CD4-positive, alpha-beta T cell (primary cell): Measurements from ENCODE around the gene ZNF644. TPM values are rescaled to one million over a fixed set of nuclear protein-coding genes. Genes with fewer than 3 reads are reported as not detected.
A peak's percentile ranks its signal among the peaks of the same experiment; 100 is the strongest.

ENCODE experiments used
- ATAC-seq: fragments of 200-7000 bp; cut with Tn5 transposase; one replicate; pipeline ENCODE4 v1.10.0; 2022; ENCODE audit warnings: mild to moderate bottlenecking; ENCODE audit not compliant: poor library complexity
- CTCF ChIA-PET: fragments of 350-600 bp; sonication (Branson Sonifier 250); formaldehyde crosslinking; loops from one replicate; lab custom pipeline; 2021; ENCODE audit warnings: antibody characterized with exemption, inconsistent platforms; lab: Charles Lee
- POLR2A ChIA-PET: fragments of 350-600 bp; sonication (Branson Sonifier 250); formaldehyde crosslinking; loops from one replicate; lab custom pipeline; 2021; ENCODE audit warnings: antibody characterized with exemption, inconsistent platforms; lab: Charles Lee
- DNase-seq, 14 experiments: peaks; one replicate each; pipeline ENCODE4 v3.0.0-alpha.2; 2013 to 2020; ENCODE audit warnings: mixed read lengths in 2 of 14
- H3K27ac ChIP-seq, 2 donors: one replicate each; pipeline versions ENCODE4 v1.5.1 to v1.7.0; 2013; ENCODE audit warnings: low read length in 2 of 2, low read depth in 1 of 2, mild to moderate bottlenecking in 1 of 2
- H3K27me3 ChIP-seq, 2 experiments: 1 replicate in 1 of 2; 2 replicates in 1 of 2; pipeline versions ENCODE4 v1.6.1 to v1.7.0; 2013; ENCODE audit warnings: low read length in 2 of 2, control low read depth in 1 of 2, mild to moderate bottlenecking in 1 of 2, moderate library complexity in 1 of 2; ENCODE audit not compliant: insufficient read depth in 2 of 2, control insufficient read depth in 1 of 2
- H3K36me3 ChIP-seq: one replicate; pipeline ENCODE4 v1.6.1; 2013; ENCODE audit warnings: low read length, control low read depth; ENCODE audit not compliant: insufficient read depth
- H3K4me1 ChIP-seq: one replicate; pipeline ENCODE4 v1.6.1; 2013; ENCODE audit warnings: low read length, control low read depth; ENCODE audit not compliant: insufficient read depth
- H3K4me3 ChIP-seq: one replicate; pipeline ENCODE4 v1.5.1; 2013; ENCODE audit warnings: mild to moderate bottlenecking, low read length, moderate library complexity
- H3K9me3 ChIP-seq, 2 experiments: 1 replicate in 1 of 2; 2 replicates in 1 of 2; pipeline versions ENCODE4 v1.6.1 to v1.7.0; 2013; ENCODE audit warnings: low read length in 2 of 2, mild to moderate bottlenecking in 2 of 2, control low read depth in 1 of 2, moderate library complexity in 1 of 2; ENCODE audit not compliant: control insufficient read depth in 1 of 2, insufficient read depth in 1 of 2
- H3K27ac Mint-ChIP-seq: one replicate; pipeline ENCODE4 v1.8.0; 2020; ENCODE audit warnings: mixed read lengths
- H3K27me3 Mint-ChIP-seq: one replicate; pipeline ENCODE4 v1.8.0; 2021; ENCODE audit warnings: mixed read lengths
- H3K36me3 Mint-ChIP-seq: one replicate; pipeline ENCODE4 v1.8.0; 2021; ENCODE audit warnings: low read depth, mixed read lengths
- H3K4me1 Mint-ChIP-seq: one replicate; pipeline ENCODE4 v1.8.0; 2021; ENCODE audit warnings: low read depth, mixed read lengths
- H3K4me3 Mint-ChIP-seq: one replicate; pipeline ENCODE4 v1.8.0; 2020; ENCODE audit warnings: mild to moderate bottlenecking, mixed read lengths
- H3K9me3 Mint-ChIP-seq: one replicate; pipeline ENCODE4 v1.8.0; 2020; ENCODE audit warnings: mixed read lengths
- CTCF ChIP-seq: fragments of 200-600 bp; IDR thresholded peaks from one replicate; pipeline ENCODE4 v1.8.0; 2022; ENCODE audit warnings: antibody characterized with exemption, mild to moderate bottlenecking
- intact Hi-C, 2 experiments: fragments of 100-400 bp; cut with DNase I in 1 of 2; cut with micrococcal nuclease in 1 of 2; formaldehyde crosslinking; loops; one replicate each; pipeline versions ENCODE4 v1.15.1 to v1.9.0; 2023 to 2025; cut with DNase I, micrococcal nuclease
- total RNA-seq, 174 experiments: library from RNA in 2 of 174; stranded (reverse) in 2 of 174; gene quantifications; one replicate each; pipeline ENCODE4 v1.2.3 and lab custom pipeline; 2021 to 2026

The ZNF644 gene
- total RNA-seq, 2 experiments from 2014 or later = 93.3 to 101 TPM

DNA sequence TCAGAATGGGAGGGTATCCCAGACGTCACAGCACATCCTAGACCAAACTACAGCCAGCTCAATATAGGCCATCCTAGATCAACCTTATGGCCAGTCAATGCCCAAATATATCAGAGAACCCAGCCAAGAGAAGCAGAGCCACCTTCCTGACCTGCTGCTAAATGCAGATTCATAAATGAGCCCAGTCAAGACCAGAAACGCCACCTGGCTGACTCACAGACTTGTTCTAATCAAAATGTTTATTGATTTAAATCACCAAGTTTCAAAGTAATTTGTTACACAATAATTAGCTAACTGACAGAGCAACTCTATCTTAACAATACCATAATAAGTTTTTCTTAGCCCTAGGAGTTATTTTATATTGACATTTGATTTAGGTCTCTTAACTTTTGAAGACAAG lies 28.6 kb downstream of the ZNF644 start:
- Mint-ChIP-seq H3K27me3 (no peaks in the 10 kb centered on the region), H3K9me3 (peaks cover 20% of the 10 kb centered on the region), H3K36me3 (peaks cover 100% of the 10 kb centered on the region), H3K4me3 (peak overlapping the region; percentile 1), H3K4me1 (peaks cover 87% of the 10 kb centered on the region), H3K27ac (peak overlapping the region; percentile 19)
- Histone ChIP-seq H3K27ac (no peak overlapping the region), H3K9me3 (peaks cover 14% of the 10 kb centered on the region in 2 experiments), H3K36me3 (peaks cover 19% of the 10 kb centered on the region), H3K4me3 (no peak overlapping the region), H3K4me1 (peaks cover 9% of the 10 kb centered on the region), H3K27me3 (no peaks in the 10 kb centered on the region)
- DNase-seq (no peak), ATAC-seq (no peak)
- CTCF ChIA-PET = no interaction called here
- intact Hi-C loops = no loop called here
- no peak for TF ChIP-seq CTCF
- POLR2A ChIA-PET = no interaction called here

DNA sequence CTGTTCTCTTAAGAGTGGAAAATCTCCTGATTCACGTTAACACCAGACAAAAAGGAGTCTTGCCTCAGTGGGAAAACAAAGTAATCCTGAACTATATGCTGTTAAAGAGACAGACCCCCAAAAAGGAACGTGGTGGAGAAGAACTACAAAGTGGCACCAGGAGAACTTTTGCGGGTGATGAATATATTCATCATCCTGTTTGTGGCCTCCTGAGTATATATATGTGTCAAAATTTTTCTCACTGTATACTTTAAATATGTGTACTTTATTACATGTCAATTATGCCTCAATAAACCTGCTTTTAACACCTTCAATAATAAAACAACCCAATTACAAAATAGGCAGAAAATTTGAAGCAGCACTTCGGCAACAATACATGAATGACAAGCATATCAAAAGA lies 31.1 kb downstream of the ZNF644 start:
- no peaks in the 10 kb centered on the region for H3K27me3 Mint-ChIP-seq
- intact Hi-C loops = no loop called here
- POLR2A ChIA-PET = no interaction called here
- H3K4me3 Mint-ChIP-seq = no peak overlapping the region
- H3K9me3 ChIP-seq = peaks cover 0 to 14% of the 10 kb centered on the region in 2 experiments
- H3K4me3 ChIP-seq = no peak overlapping the region
- DNase-seq (no peak), ATAC-seq (no peak)
- peaks cover 91% of the 10 kb centered on the region for H3K36me3 Mint-ChIP-seq
- TF ChIP-seq CTCF = no peak
- peaks cover 94% of the 10 kb centered on the region for H3K4me1 Mint-ChIP-seq
- no peak overlapping the region for H3K27ac Mint-ChIP-seq
- no peaks in the 10 kb centered on the region for H3K27me3 ChIP-seq
- peaks cover 2% of the 10 kb centered on the region for H3K4me1 ChIP-seq
- H3K36me3 ChIP-seq = peaks cover 17% of the 10 kb centered on the region
- H3K9me3 Mint-ChIP-seq = peaks cover 21% of the 10 kb centered on the region
- no peak overlapping the region for H3K27ac ChIP-seq
- CTCF ChIA-PET = no interaction called here

GRCh38 chr1:90989990-90990389 lies 31.8 kb downstream of the ZNF644 start:
- peaks cover 89% of the 10 kb centered on the region for H3K36me3 Mint-ChIP-seq
- Histone ChIP-seq H3K9me3 (peaks cover 0 to 14% of the 10 kb centered on the region in 2 experiments), H3K27ac (no peak overlapping the region), H3K4me3 (no peak overlapping the region), H3K4me1 (peaks cover 2% of the 10 kb centered on the region), H3K36me3 (peaks cover 17% of the 10 kb centered on the region), H3K27me3 (no peaks in the 10 kb centered on the region)
- intact Hi-C loops = no loop called here
- no peak for TF ChIP-seq CTCF
- H3K9me3 Mint-ChIP-seq = peaks cover 16% of the 10 kb centered on the region
- POLR2A ChIA-PET = no interaction called here
- ATAC-seq (no peak), DNase-seq (no peak)
- CTCF ChIA-PET = no interaction called here
- no peak overlapping the region for H3K27ac Mint-ChIP-seq
- H3K4me1 Mint-ChIP-seq = peaks cover 93% of the 10 kb centered on the region
- no peaks in the 10 kb centered on the region for H3K27me3 Mint-ChIP-seq
- H3K4me3 Mint-ChIP-seq = no peak overlapping the region
